Osteocyte (in vitro differentiated cells): ENCODE results near the gene NTRK2. TPM values are rescaled to one million over a fixed set of nuclear protein-coding genes. Genes with fewer than 3 reads are reported as not detected.

Experiments
- DNase-seq: peaks from one replicate; pipeline ENCODE4 v3.0.0; 2021; ENCODE audit warnings: mixed read lengths; ENCODE audit not compliant: unreplicated experiment; ENCODE audit errors: extremely low spot score
- H3K27ac Mint-ChIP-seq: one replicate; pipeline ENCODE4 v1.8.0; 2021; ENCODE audit warnings: mild to moderate bottlenecking, mixed read lengths; ENCODE audit not compliant: unreplicated experiment
- H3K27me3 Mint-ChIP-seq: one replicate; pipeline ENCODE4 v1.8.0; 2021; ENCODE audit warnings: mixed read lengths; ENCODE audit not compliant: unreplicated experiment
- H3K36me3 Mint-ChIP-seq: one replicate; pipeline ENCODE4 v1.8.0; 2021; ENCODE audit warnings: mixed read lengths; ENCODE audit not compliant: unreplicated experiment
- H3K4me1 Mint-ChIP-seq: one replicate; pipeline ENCODE4 v1.8.0; 2021; ENCODE audit warnings: mixed read lengths; ENCODE audit not compliant: unreplicated experiment
- H3K4me3 Mint-ChIP-seq: one replicate; pipeline ENCODE4 v1.8.0; 2021; ENCODE audit warnings: mild to moderate bottlenecking, moderate library complexity, mixed read lengths; ENCODE audit not compliant: unreplicated experiment
- H3K9me3 Mint-ChIP-seq: one replicate; pipeline ENCODE4 v1.8.0; 2021; ENCODE audit warnings: mixed read lengths; ENCODE audit not compliant: unreplicated experiment
- CTCF ChIP-seq: fragments of 200-600 bp; sonication (generic); IDR thresholded peaks from 2 replicates; pipeline ENCODE4 v1.5.0; 2021; ENCODE audit warnings: antibody characterized with exemption, mild to moderate bottlenecking, moderate library complexity
- total RNA-seq: library from RNA; stranded (reverse); gene quantifications from 2 replicates; pipeline ENCODE4 v1.2.1, GENCODE V29; 2021

Gene NTRK2
- total RNA-seq, 1 donor from 2014 or later: 29.4 TPM

DNA sequence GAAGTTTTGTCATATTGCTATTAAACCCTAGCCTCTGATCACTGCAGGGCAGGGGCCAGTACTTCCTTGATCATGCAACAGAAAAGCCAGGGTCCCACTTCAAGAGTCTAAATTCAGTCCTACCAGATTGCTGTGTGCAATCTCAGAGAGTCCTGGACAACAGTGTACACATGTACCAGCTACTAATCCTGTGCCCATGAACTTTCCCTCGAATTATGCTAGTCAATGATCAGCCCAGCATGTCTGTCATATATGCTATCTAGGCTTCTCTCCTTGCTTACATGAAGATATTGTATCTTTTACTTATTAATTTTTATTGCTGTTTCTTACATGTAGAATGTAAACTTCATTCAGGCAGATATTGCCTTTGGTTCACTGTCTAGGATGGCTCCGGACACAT lies 367.0 kb downstream of the NTRK2 start:
- peaks cover 10% of the 10 kb centered on the region for H3K27me3 Mint-ChIP-seq
- DNase-seq: no peak
- peaks cover 24% of the 10 kb centered on the region for H3K9me3 Mint-ChIP-seq
- peaks cover 6% of the 10 kb centered on the region for H3K36me3 Mint-ChIP-seq
- H3K4me1 Mint-ChIP-seq: peaks cover 5% of the 10 kb centered on the region
- no peak overlapping the region for H3K27ac Mint-ChIP-seq
- no peak for TF ChIP-seq CTCF
- H3K4me3 Mint-ChIP-seq: no peak overlapping the region

GRCh38 chr9:85038061-85038460 lies 368.5 kb downstream of the NTRK2 start:
- Mint-ChIP-seq H3K4me3 (no peak overlapping the region), H3K36me3 (peaks cover 2% of the 10 kb centered on the region), H3K27ac (no peak overlapping the region)

GRCh38 chr9:85038824-85039608 lies 369.5 kb downstream of the NTRK2 start:
- peaks cover 13% of the 10 kb centered on the region for H3K27me3 Mint-ChIP-seq
- no peak overlapping the region for H3K4me3 Mint-ChIP-seq
- peaks cover 5% of the 10 kb centered on the region for H3K4me1 Mint-ChIP-seq

More at GRCh38 chr9:85038061-85038460, 368.5 kb downstream of the NTRK2 start:
- Mint-ChIP-seq H3K9me3 (peaks cover 13% of the 10 kb centered on the region), H3K27me3 (peaks cover 10% of the 10 kb centered on the region), H3K4me1 (peaks cover 5% of the 10 kb centered on the region)
- no peak for TF ChIP-seq CTCF
- DNase-seq: no peak

DNA sequence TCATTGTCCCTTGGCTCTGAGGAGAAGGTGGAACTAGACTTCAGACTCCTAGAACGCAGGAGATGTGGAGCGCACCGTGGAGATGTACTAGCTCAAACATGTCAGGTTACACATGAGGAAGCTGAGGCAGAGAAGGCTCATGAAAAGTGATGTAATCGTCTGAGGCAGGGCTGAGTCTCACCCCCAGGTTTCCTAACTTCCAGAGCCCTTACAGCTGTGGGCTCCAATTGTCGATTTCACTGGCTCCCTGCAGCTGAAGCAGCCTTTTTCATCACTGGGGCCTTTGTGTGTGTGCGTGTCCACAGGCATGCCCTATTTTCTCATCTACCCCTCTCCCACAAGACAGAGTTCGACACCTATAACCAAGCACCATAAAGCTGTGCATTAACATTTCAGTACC lies 370.6 kb downstream of the NTRK2 start:
- H3K9me3 Mint-ChIP-seq: peaks cover 6% of the 10 kb centered on the region
- no peak overlapping the region for H3K27ac Mint-ChIP-seq
- no peak overlapping the region for H3K4me3 Mint-ChIP-seq
- no peak for TF ChIP-seq CTCF
- H3K4me1 Mint-ChIP-seq: peaks cover 5% of the 10 kb centered on the region
- H3K36me3 Mint-ChIP-seq: no peaks in the 10 kb centered on the region
- no peak for DNase-seq
- peaks cover 10% of the 10 kb centered on the region for H3K27me3 Mint-ChIP-seq

More at GRCh38 chr9:85038824-85039608, 369.5 kb downstream of the NTRK2 start:
- Mint-ChIP-seq H3K36me3 (no peaks in the 10 kb centered on the region), H3K9me3 (peaks cover 6% of the 10 kb centered on the region), H3K27ac (no peak overlapping the region)
- TF ChIP-seq CTCF: no peak
- DNase-seq: no peak

- no peak for DNase-seq
- no peak overlapping the region for H3K27ac Mint-ChIP-seq
- no peak for TF ChIP-seq CTCF
- H3K9me3 Mint-ChIP-seq: no peaks in the 10 kb centered on the region
- no peaks in the 10 kb centered on the region for H3K36me3 Mint-ChIP-seq
- no peak overlapping the region for H3K4me3 Mint-ChIP-seq
- H3K4me1 Mint-ChIP-seq: peaks cover 8% of the 10 kb centered on the region
- peaks cover 8% of the 10 kb centered on the region for H3K27me3 Mint-ChIP-seq
These were observed 371.4 kb downstream of the NTRK2 start for GRCh38 chr9:85040821-85041465.
